Stimulated activated CD4-positive, alpha-beta T cell treated with anti-CD3 and anti-CD28 coated beads, Interleukin-1b, Interleukin-23, amount 100 ng/mL, for 4 hours (primary cell): Measurements from ENCODE around the gene APP.

ENCODE experiments used
- DNase-seq, 2 donors: peaks; one replicate each; pipeline ENCODE4 v3.0.0-alpha.2; 2020; ENCODE audit warnings: low read depth in 2 of 2

The APP gene

GRCh38 chr21:25870084-25870483, 300.5 kb downstream of the APP start:
- DNase-seq, result no peak

GRCh38 chr21:25867061-25867460, 303.5 kb downstream of the APP start:
- no peak for DNase-seq

GRCh38 chr21:25863747-25864146, 306.8 kb downstream of the APP start:
- DNase-seq, result no peak

GRCh38 chr21:25863031-25863430, 307.5 kb downstream of the APP start:
- DNase-seq, result no peak

- no peak for DNase-seq
Measured at GRCh38 chr21:25862596-25862995, 308.0 kb downstream of the APP start.

- DNase-seq, result no peak
Measured at GRCh38 chr21:25862112-25862511, 308.5 kb downstream of the APP start.

GRCh38 chr21:25859235-25859929, 311.2 kb downstream of the APP start:
- no peak for DNase-seq

GRCh38 chr21:25858325-25858724, 312.2 kb downstream of the APP start:
- DNase-seq, result no peak

- no peak for DNase-seq
Measured at GRCh38 chr21:25857308-25858074, 313.1 kb downstream of the APP start.

GRCh38 chr21:25855576-25855975, 315.0 kb downstream of the APP start:
- no peak for DNase-seq

- DNase-seq, result no peak
Measured at GRCh38 chr21:25850126-25850842, 320.3 kb downstream of the APP start.

GRCh38 chr21:25848309-25848708, 322.3 kb downstream of the APP start:
- no peak for DNase-seq

- no peak for DNase-seq
Measured at GRCh38 chr21:25845729-25846256, 324.8 kb downstream of the APP start.

- DNase-seq, result no peak
Measured at GRCh38 chr21:25842925-25843324, 327.6 kb downstream of the APP start.

- no peak for DNase-seq
Measured at GRCh38 chr21:25838809-25839208, 331.8 kb downstream of the APP start.

- DNase-seq, result no peak
Measured at GRCh38 chr21:25837533-25838265, 332.9 kb downstream of the APP start.

- no peak for DNase-seq
Measured at GRCh38 chr21:25836396-25836795, 334.2 kb downstream of the APP start.

- DNase-seq, result no peak
Measured at GRCh38 chr21:25834381-25834780, 336.2 kb downstream of the APP start.

- DNase-seq, result no peak
Measured at GRCh38 chr21:25831300-25831960, 339.1 kb downstream of the APP start.
